KMS-11 (cell line): ENCODE measurements around the gene NRK.

Experiments used
- H2AFZ ChIP-seq: fragments of 200-600 bp; sonication (generic); 2 replicates; pipeline ENCODE4 v1.6.1; 2016; ENCODE audit warnings: antibody characterized with exemption, mixed run types, low read depth
- H3K27ac ChIP-seq: fragments of 200-600 bp; sonication (generic); 2 replicates; pipeline ENCODE4 v1.6.1; 2016; ENCODE audit warnings: mild to moderate bottlenecking, mixed run types
- H3K27me3 ChIP-seq: fragments of 200-600 bp; sonication (generic); 2 replicates; pipeline ENCODE4 v1.6.1; 2017; ENCODE audit warnings: mild to moderate bottlenecking, low read depth, mixed run types, moderate library complexity; ENCODE audit not compliant: insufficient read depth
- H3K36me3 ChIP-seq: fragments of 200-600 bp; sonication (generic); 2 replicates; pipeline ENCODE4 v1.6.1; 2017; ENCODE audit warnings: mild to moderate bottlenecking, mixed run types; ENCODE audit not compliant: insufficient read depth
- H3K4me1 ChIP-seq: fragments of 200-600 bp; sonication (generic); 2 replicates; pipeline ENCODE4 v1.6.1; 2016; ENCODE audit warnings: mild to moderate bottlenecking, low read depth, mixed run types; ENCODE audit not compliant: poor library complexity, severe bottlenecking
- H3K4me2 ChIP-seq: fragments of 200-600 bp; sonication (generic); 2 replicates; pipeline ENCODE4 v1.7.0; 2016; ENCODE audit warnings: mild to moderate bottlenecking, mixed run types
- H3K4me3 ChIP-seq: fragments of 200-600 bp; sonication (generic); IDR thresholded peaks from 2 replicates; pipeline ENCODE4 v1.6.1; 2017; ENCODE audit warnings: low read depth, low read length, mixed read lengths; ENCODE audit not compliant: insufficient read depth
- H3K79me2 ChIP-seq: fragments of 200-600 bp; sonication (generic); 2 replicates; pipeline ENCODE4 v1.6.1; 2016; ENCODE audit warnings: low read depth, mixed run types; ENCODE audit not compliant: insufficient read depth
- H3K9ac ChIP-seq: fragments of 200-600 bp; sonication (generic); 2 replicates; pipeline ENCODE4 v1.6.1; 2016; ENCODE audit warnings: mild to moderate bottlenecking, mixed run types
- H4K20me1 ChIP-seq: fragments of 200-600 bp; sonication (generic); 2 replicates; pipeline ENCODE4 v1.6.1; 2016; ENCODE audit warnings: mild to moderate bottlenecking, mixed run types; ENCODE audit not compliant: insufficient read depth
- TF ChIP-seq, protein P1 (sequence below): fragments of 200-600 bp; sonication (generic); conservative IDR thresholded peaks from 2 replicates; pipeline ENCODE4 v1.6.1; 2017; ENCODE audit warnings: low read depth, mild to moderate bottlenecking, antibody characterized with exemption, low read length, moderate library complexity, mixed read lengths

Gene NRK

DNA sequence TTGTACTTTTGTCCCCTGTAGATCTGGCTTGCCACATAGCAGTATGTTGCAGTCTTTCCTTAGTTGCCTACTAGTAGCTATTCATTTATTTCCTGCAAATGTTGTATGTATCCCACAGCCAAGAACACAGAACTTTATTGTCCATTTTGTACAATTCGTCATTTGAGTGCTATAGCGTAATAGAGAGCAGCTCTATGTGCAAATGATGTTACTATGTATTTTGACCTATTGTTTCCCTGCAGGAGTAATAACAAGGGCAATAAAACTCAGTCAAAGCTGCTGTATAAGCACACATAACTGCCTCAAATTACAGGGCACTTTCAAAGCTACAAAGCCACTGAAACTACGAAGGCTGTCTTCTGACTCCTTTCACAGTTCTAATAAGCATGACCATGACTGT is 48.1 kb downstream of the NRK start:
- TF ChIP-seq, protein P1, sequence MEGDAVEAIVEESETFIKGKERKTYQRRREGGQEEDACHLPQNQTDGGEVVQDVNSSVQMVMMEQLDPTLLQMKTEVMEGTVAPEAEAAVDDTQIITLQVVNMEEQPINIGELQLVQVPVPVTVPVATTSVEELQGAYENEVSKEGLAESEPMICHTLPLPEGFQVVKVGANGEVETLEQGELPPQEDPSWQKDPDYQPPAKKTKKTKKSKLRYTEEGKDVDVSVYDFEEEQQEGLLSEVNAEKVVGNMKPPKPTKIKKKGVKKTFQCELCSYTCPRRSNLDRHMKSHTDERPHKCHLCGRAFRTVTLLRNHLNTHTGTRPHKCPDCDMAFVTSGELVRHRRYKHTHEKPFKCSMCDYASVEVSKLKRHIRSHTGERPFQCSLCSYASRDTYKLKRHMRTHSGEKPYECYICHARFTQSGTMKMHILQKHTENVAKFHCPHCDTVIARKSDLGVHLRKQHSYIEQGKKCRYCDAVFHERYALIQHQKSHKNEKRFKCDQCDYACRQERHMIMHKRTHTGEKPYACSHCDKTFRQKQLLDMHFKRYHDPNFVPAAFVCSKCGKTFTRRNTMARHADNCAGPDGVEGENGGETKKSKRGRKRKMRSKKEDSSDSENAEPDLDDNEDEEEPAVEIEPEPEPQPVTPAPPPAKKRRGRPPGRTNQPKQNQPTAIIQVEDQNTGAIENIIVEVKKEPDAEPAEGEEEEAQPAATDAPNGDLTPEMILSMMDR = no peak
- Histone ChIP-seq H3K9ac (no peak overlapping the region), H3K4me3 (no peak overlapping the region), H3K36me3 (no peaks in the 10 kb centered on the region), H3K4me1 (peaks cover 20% of the 10 kb centered on the region), H3K27ac (peak overlapping the region; percentile 30), H2AFZ (no peak overlapping the region), H3K27me3 (no peaks in the 10 kb centered on the region), H3K4me2 (peak overlapping the region; percentile 36), H4K20me1 (no peaks in the 10 kb centered on the region), H3K79me2 (no peaks in the 10 kb centered on the region)

DNA sequence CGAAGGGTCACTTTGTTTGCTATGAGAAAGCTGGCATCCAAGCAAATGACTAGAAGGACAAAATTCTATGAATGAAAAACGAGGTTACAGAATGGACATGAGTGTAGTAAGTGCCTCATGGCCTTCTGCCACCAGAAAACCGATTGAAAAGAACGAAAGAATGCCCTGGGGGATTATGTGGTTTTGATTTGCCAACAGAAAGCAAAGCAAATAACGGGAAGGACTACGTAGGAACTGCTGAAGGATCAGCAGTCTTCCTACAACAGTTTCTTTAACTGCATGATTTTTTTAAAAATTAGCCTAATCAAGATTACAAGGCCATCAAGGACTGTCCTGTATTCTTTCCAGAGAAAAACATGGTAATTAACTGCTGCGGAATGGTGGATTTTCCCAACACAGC is 50.6 kb downstream of the NRK start:
- H3K27ac ChIP-seq = no peak overlapping the region
- TF ChIP-seq, protein P1 = no peak
- H3K9ac ChIP-seq = no peak overlapping the region
- no peak overlapping the region for H3K4me3 ChIP-seq
- no peak overlapping the region for H3K4me2 ChIP-seq
- H3K4me1 ChIP-seq = peaks cover 20% of the 10 kb centered on the region
- no peaks in the 10 kb centered on the region for H4K20me1 ChIP-seq
- no peak overlapping the region for H2AFZ ChIP-seq
- no peaks in the 10 kb centered on the region for H3K79me2 ChIP-seq
- H3K36me3 ChIP-seq = no peaks in the 10 kb centered on the region
- no peaks in the 10 kb centered on the region for H3K27me3 ChIP-seq

DNA sequence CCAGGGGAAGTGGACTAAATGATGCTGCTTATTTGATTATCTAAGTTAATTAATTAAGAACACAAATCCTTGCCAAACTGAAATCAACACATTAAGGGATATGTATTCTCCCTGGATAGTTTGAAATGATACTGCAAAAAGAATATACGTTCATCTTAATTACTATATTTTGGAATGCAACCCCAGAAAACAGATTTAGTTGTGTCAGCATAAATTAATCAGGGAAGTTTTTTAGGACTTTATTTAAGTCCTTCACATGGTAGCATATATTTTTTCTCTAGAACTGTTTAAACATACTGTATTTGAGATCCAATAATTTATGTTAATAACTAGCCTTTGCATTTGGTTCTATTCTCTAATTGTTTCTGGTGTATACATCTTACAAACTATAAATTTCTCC is 52.5 kb downstream of the NRK start:
- Histone ChIP-seq H3K27me3 (no peaks in the 10 kb centered on the region), H3K4me3 (no peak overlapping the region), H3K9ac (no peak overlapping the region), H4K20me1 (no peaks in the 10 kb centered on the region), H2AFZ (no peak overlapping the region), H3K36me3 (no peaks in the 10 kb centered on the region), H3K4me2 (no peak overlapping the region), H3K4me1 (peaks cover 18% of the 10 kb centered on the region), H3K79me2 (no peaks in the 10 kb centered on the region), H3K27ac (no peak overlapping the region)
- TF ChIP-seq, protein P1 = no peak

DNA sequence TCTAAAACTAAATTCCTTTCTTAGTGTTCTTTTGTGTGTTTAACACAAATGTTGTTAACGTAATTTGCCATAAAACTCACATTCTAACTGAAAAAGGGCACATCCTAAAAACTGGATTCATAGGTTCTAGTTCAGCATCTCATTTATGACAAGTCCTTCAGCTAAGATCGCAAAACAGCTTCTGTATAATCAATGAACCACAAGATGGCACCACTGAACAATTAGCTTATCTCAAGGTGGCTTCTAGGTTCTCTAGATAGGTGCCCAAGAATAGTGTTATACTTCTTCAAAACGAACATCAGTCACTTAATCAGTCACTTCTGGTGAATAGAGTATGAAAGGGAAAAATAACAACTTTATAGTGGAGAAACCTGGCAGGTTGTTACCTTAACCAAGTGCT is 54.3 kb downstream of the NRK start:
- no peak overlapping the region for H3K4me3 ChIP-seq
- no peaks in the 10 kb centered on the region for H3K79me2 ChIP-seq
- H3K36me3 ChIP-seq = no peaks in the 10 kb centered on the region
- H3K4me1 ChIP-seq = no peaks in the 10 kb centered on the region
- H2AFZ ChIP-seq = no peak overlapping the region
- H3K27ac ChIP-seq = no peak overlapping the region
- H3K9ac ChIP-seq = no peak overlapping the region
- TF ChIP-seq, protein P1 = peak; percentile 38
- no peaks in the 10 kb centered on the region for H4K20me1 ChIP-seq
- no peak overlapping the region for H3K4me2 ChIP-seq
- H3K27me3 ChIP-seq = no peaks in the 10 kb centered on the region

DNA sequence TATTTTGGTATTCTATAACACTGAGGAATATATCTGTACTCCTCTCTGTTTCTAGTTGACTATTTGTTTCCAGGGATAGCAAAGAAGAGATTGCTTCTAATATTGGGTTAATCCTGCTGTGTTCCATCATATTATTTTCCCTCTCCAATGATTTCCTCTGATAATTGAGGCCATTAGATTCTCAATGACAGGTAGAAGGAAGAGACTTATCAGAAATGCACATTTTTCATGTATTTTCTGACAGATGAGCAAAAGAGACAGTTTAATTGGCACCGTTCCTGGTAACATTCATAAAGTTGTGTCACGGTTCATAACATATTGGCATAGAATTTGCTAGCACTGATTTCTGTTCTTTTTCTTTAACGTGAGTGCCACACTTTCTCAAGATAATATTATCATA is 58.2 kb downstream of the NRK start:
- Histone ChIP-seq H3K27me3 (no peaks in the 10 kb centered on the region), H3K27ac (no peak overlapping the region), H3K79me2 (no peaks in the 10 kb centered on the region), H3K9ac (no peak overlapping the region), H3K4me2 (no peak overlapping the region), H3K4me3 (no peak overlapping the region), H3K36me3 (no peaks in the 10 kb centered on the region), H2AFZ (no peak overlapping the region), H3K4me1 (no peaks in the 10 kb centered on the region), H4K20me1 (no peaks in the 10 kb centered on the region)
- TF ChIP-seq, protein P1 = no peak
